Thyroid gland (tissue), 4 donors: Measurements from ENCODE around the gene STT3B. TPM values are rescaled to one million over a fixed set of nuclear protein-coding genes. Genes with fewer than 3 reads are reported as not detected.
A peak's percentile ranks its signal among the peaks of the same experiment; 100 is the strongest.

ENCODE experiments used
- DNase-seq, 2 donors: peaks; one replicate each; pipeline ENCODE4 v3.0.0-alpha.2; 2019
- H3K27ac ChIP-seq, 3 donors: fragments of 200-600 bp; sonication (generic); 1 replicate in 2 of 3; 2 replicates in 1 of 3; pipeline ENCODE4 v1.5.1; 2016 to 2019; ENCODE audit warnings: mild to moderate bottlenecking in 1 of 3, moderate library complexity in 1 of 3
- H3K27me3 ChIP-seq: fragments of 200-600 bp; sonication (generic); one replicate; pipeline ENCODE4 v1.5.1; 2019
- H3K36me3 ChIP-seq, 2 donors: fragments of 200-600 bp; sonication (generic); one replicate each; pipeline ENCODE4 v1.5.1; 2016 to 2019
- H3K4me1 ChIP-seq, 2 donors: fragments of 200-600 bp; sonication (generic); one replicate each; pipeline ENCODE4 v1.5.1; 2017 to 2019
- H3K4me3 ChIP-seq, 3 donors: fragments of 200-600 bp; sonication (generic); replicated peaks in 1 of 3; 1 replicate in 2 of 3; 2 replicates in 1 of 3; pipeline ENCODE4 v1.5.1; 2016; ENCODE audit warnings: mild to moderate bottlenecking in 1 of 3
- H3K9me3 ChIP-seq: fragments of 200-600 bp; sonication (generic); one replicate; pipeline ENCODE4 v1.5.1; 2017
- CTCF ChIP-seq, 6 experiments: fragments of 200-600 bp in 3 of 6; fragments of 450-650 bp in 3 of 6; sonication (generic) in 3 of 6; IDR thresholded peaks; one replicate each; pipeline ENCODE4 v1.5.1; 2016 to 2019; ENCODE audit warnings: antibody characterized with exemption in 6 of 6, mild to moderate bottlenecking in 2 of 6, inconsistent platforms in 1 of 6, moderate library complexity in 1 of 6
- POLR2A ChIP-seq, 2 donors: fragments of 450-650 bp; IDR thresholded peaks; one replicate each; pipeline ENCODE4 v1.6.1; 2017; ENCODE audit warnings: antibody characterized with exemption in 2 of 2, mild to moderate bottlenecking in 2 of 2, moderate library complexity in 1 of 2
- WGBS, 2 donors: methylation state at CpG; one replicate each; pipeline ENCODE4 v1.1.5; 2017; 5-methylcytosine and 5-hydroxymethylcytosine counted together
- intact Hi-C: fragments of 100-400 bp; cut with DNase I; formaldehyde crosslinking; loops from one replicate; pipeline ENCODE4 v1.15.1; 2023
- total RNA-seq, 4 donors: library from RNA; depleted of rRNA; stranded (reverse); fragments of >200 nt; gene quantifications; one replicate each; pipeline ENCODE4 v1.2.3, GENCODE V29; 2016

STT3B gene
- total RNA-seq, 4 donors from 2014 or later = 111 to 172 (median 150) TPM

GRCh38 chr3:31529421-31529820, 3.3 kb upstream of the STT3B start:
- Histone ChIP-seq H3K27me3 (no peaks in the 10 kb centered on the region), H3K27ac (no peak overlapping the region), H3K4me1 (peaks cover 4 to 8% of the 10 kb centered on the region in 2 donors), H3K36me3 (no peaks in the 10 kb centered on the region), H3K9me3 (no peaks in the 10 kb centered on the region), H3K4me3 (no peak overlapping the region)
- DNase-seq = no peak
- intact Hi-C loops = no loop called here
- 0 to 45% methylated on average over 1 of the region's 1 CpG for WGBS, 2 donors
- no peak for TF ChIP-seq CTCF (IDR thresholded peaks at IDR 0.05)
- no peak for TF ChIP-seq POLR2A (IDR thresholded peaks at IDR 0.05)

GRCh38 chr3:31530039-31530959, 2.4 kb upstream of the STT3B start:
- TF ChIP-seq CTCF (IDR thresholded peaks at IDR 0.05) = no peak
- TF ChIP-seq POLR2A (IDR thresholded peaks at IDR 0.05) = no peak
- peaks cover 9 to 14% of the 10 kb centered on the region in 2 donors for H3K4me1 ChIP-seq
- H3K27ac ChIP-seq = no peak overlapping the region
- DNase-seq = no peak
- no peaks in the 10 kb centered on the region for H3K27me3 ChIP-seq
- intact Hi-C loops = loop anchor here (10.0 kb wide), 1 partner anchor 575 kb away; the partner anchor contains the start of gene GPD1L
- no peaks in the 10 kb centered on the region for H3K36me3 ChIP-seq
- no peak overlapping the region for H3K4me3 ChIP-seq
- H3K9me3 ChIP-seq = no peaks in the 10 kb centered on the region
- 96% methylated on average over 11 of the region's 11 CpGs for WGBS, 2 donors

- DNase-seq = no peak
- peaks cover 16 to 21% of the 10 kb centered on the region in 2 donors for H3K4me1 ChIP-seq
- no peak for TF ChIP-seq CTCF (IDR thresholded peaks at IDR 0.05)
- TF ChIP-seq POLR2A (IDR thresholded peaks at IDR 0.05) = no peak
- WGBS, 2 donors = 72 to 76% methylated on average over 4 of the region's 4 CpGs
- peak overlapping the region in 1 of 3 donors; percentile 71 for H3K4me3 ChIP-seq
- intact Hi-C loops = loop anchor here (10.0 kb wide), 1 partner anchor 574 kb away; the partner anchor contains the start of gene GPD1L
- no peaks in the 10 kb centered on the region for H3K36me3 ChIP-seq
- H3K27ac ChIP-seq = peak overlapping the region in 1 of 3 donors; percentile 98
- no peaks in the 10 kb centered on the region for H3K27me3 ChIP-seq
- no peaks in the 10 kb centered on the region for H3K9me3 ChIP-seq
Measured at GRCh38 chr3:31530960-31531335, 1.8 kb upstream of the STT3B start.

GRCh38 chr3:31531452-31531991, 1.2 kb upstream of the STT3B start:
- DNase-seq = no peak
- WGBS, 2 donors = 3% methylated on average over 27 to 31 of the region's 31 CpGs
- Histone ChIP-seq H3K27me3 (no peaks in the 10 kb centered on the region), H3K27ac (peak overlapping the region; percentile 74 to 99 (median 98)), H3K4me1 (peaks cover 21 to 27% of the 10 kb centered on the region in 2 donors), H3K36me3 (no peaks in the 10 kb centered on the region), H3K9me3 (no peaks in the 10 kb centered on the region), H3K4me3 (peak overlapping the region; percentile 51 to 75 (median 71))
- intact Hi-C loops = loop anchor here (10.0 kb wide), 1 partner anchor 573 kb away; the partner anchor contains the start of gene GPD1L
- TF ChIP-seq CTCF (IDR thresholded peaks at IDR 0.05) (no peak), POLR2A (IDR thresholded peaks at IDR 0.05) (no peak)
